SK-N-SH treated with all-trans-retinoic acid at 6 μM for 48 hours (cell line): Measurements from ENCODE around the gene ADAMTS9.

Experiments
- ATAC-seq: fragments of 200-7000 bp; cut with Tn5 transposase; 3 replicates; pipeline ENCODE4 v1.9.1; 2020; ENCODE audit warnings: mild to moderate bottlenecking, moderate library complexity
- ARNTL ChIP-seq: fragments of 450-650 bp; formaldehyde crosslinking; IDR thresholded peaks from 2 replicates; pipeline ENCODE4 v1.5.0; 2020; ENCODE audit warnings: low read depth, mild to moderate bottlenecking, moderate library complexity, borderline replicate concordance
- BACH2 ChIP-seq: fragments of 250-450 bp; sonication (Bioruptor Pico); IDR thresholded peaks from 2 replicates; pipeline ENCODE4 v1.9.0; 2021; ENCODE audit warnings: mild to moderate bottlenecking, borderline replicate concordance
- CREB5 ChIP-seq: fragments of 250-450 bp; sonication (Bioruptor Pico); IDR thresholded peaks from 2 replicates; pipeline ENCODE4 v1.5.1; 2020; ENCODE audit warnings: low read depth, mild to moderate bottlenecking, moderate library complexity
- CSDC2 ChIP-seq: fragments of 250-450 bp; sonication (Bioruptor Pico); IDR thresholded peaks from 2 replicates; pipeline ENCODE4 v1.5.0; 2020; ENCODE audit warnings: mild to moderate bottlenecking, moderate library complexity
- CSRNP3 ChIP-seq: fragments of 250-450 bp; sonication (Bioruptor Pico); IDR thresholded peaks from 2 replicates; pipeline ENCODE4 v1.5.1; 2021; ENCODE audit warnings: mild to moderate bottlenecking, moderate library complexity
- ESRRG ChIP-seq: fragments of 250-450 bp; sonication (Bioruptor Pico); IDR thresholded peaks from 2 replicates; pipeline ENCODE4 v1.6.1; 2021; ENCODE audit warnings: mild to moderate bottlenecking
- GLIS3 ChIP-seq: fragments of 250-450 bp; sonication (Bioruptor Pico); IDR thresholded peaks from 2 replicates; pipeline ENCODE4 v1.5.0; 2020; ENCODE audit warnings: mild to moderate bottlenecking, moderate library complexity
- ISL1 ChIP-seq: fragments of 250-450 bp; sonication (Bioruptor Pico); IDR thresholded peaks from 2 replicates; pipeline ENCODE4 v2.1.2; 2022; ENCODE audit warnings: mild to moderate bottlenecking, moderate library complexity
- OSR1 ChIP-seq: fragments of 250-450 bp; sonication (Bioruptor Pico); IDR thresholded peaks from 2 replicates; pipeline ENCODE4 v1.8.0; 2022; ENCODE audit warnings: moderate library complexity, mild to moderate bottlenecking, inconsistent platforms
- PATZ1 ChIP-seq: fragments of 250-450 bp; sonication (Bioruptor Pico); IDR thresholded peaks from 2 replicates; pipeline ENCODE4 v1.8.0; 2020; ENCODE audit warnings: mild to moderate bottlenecking, moderate library complexity, borderline replicate concordance
- POU6F1 ChIP-seq: fragments of 250-450 bp; sonication (Bioruptor Pico); IDR thresholded peaks from 2 replicates; pipeline ENCODE4 v1.8.0; 2021; ENCODE audit warnings: low read depth, mild to moderate bottlenecking, moderate library complexity, borderline replicate concordance
- RARB ChIP-seq: fragments of 250-450 bp; sonication (Bioruptor Pico); IDR thresholded peaks from 2 replicates; pipeline ENCODE4 v1.8.0; 2021; ENCODE audit warnings: mild to moderate bottlenecking, moderate library complexity
- SNAI2 ChIP-seq: fragments of 250-450 bp; sonication (Bioruptor Pico); IDR thresholded peaks from 2 replicates; pipeline ENCODE4 v1.5.0; 2020; ENCODE audit warnings: mild to moderate bottlenecking, moderate library complexity
- TCF4 ChIP-seq: fragments of 250-450 bp; sonication (Bioruptor Pico); IDR thresholded peaks from 2 replicates; pipeline ENCODE4 v1.8.0; 2021; ENCODE audit warnings: mild to moderate bottlenecking, moderate library complexity, borderline replicate concordance
- TOX ChIP-seq: fragments of 250-450 bp; sonication (Bioruptor Pico); IDR thresholded peaks from 2 replicates; pipeline ENCODE4 v1.8.0; 2021; ENCODE audit warnings: mild to moderate bottlenecking, moderate library complexity, borderline replicate concordance
- TSHZ2 ChIP-seq: fragments of 250-450 bp; sonication (Bioruptor Pico); IDR thresholded peaks from 2 replicates; pipeline ENCODE4 v1.5.0; 2020; ENCODE audit warnings: mild to moderate bottlenecking, moderate library complexity
- ZC3H10 ChIP-seq: fragments of 250-450 bp; sonication (Bioruptor Pico); IDR thresholded peaks from 2 replicates; pipeline ENCODE4 v1.5.1; 2021; ENCODE audit warnings: mild to moderate bottlenecking, moderate library complexity
- ZFP3 ChIP-seq: fragments of 250-450 bp; sonication (Bioruptor Pico); IDR thresholded peaks from 2 replicates; pipeline ENCODE4 v1.5.0; 2020; ENCODE audit warnings: mild to moderate bottlenecking, moderate library complexity
- ZFP30 ChIP-seq: fragments of 450-650 bp; formaldehyde crosslinking; IDR thresholded peaks from 2 replicates; pipeline ENCODE4 v1.5.0; 2022; ENCODE audit warnings: mild to moderate bottlenecking, moderate library complexity
- ZNF565 ChIP-seq: fragments of 450-650 bp; formaldehyde crosslinking; conservative IDR thresholded peaks from 2 replicates; pipeline ENCODE4 v1.5.0; 2020; ENCODE audit warnings: low read depth, mild to moderate bottlenecking, moderate library complexity
- ZNF70 ChIP-seq: fragments of 450-650 bp; formaldehyde crosslinking; IDR thresholded peaks from 2 replicates; pipeline ENCODE4 v1.5.0; 2020; ENCODE audit warnings: mild to moderate bottlenecking, moderate library complexity
- ZNF8 ChIP-seq: fragments of 450-650 bp; formaldehyde crosslinking; IDR thresholded peaks from 2 replicates; pipeline ENCODE4 v1.5.0; 2020; ENCODE audit warnings: mild to moderate bottlenecking, moderate library complexity

The ADAMTS9 gene

GRCh38 chr3:64520334-64520733 lies 167.5 kb downstream of the ADAMTS9 start:
- TF ChIP-seq CREB5: no peak
- TF ChIP-seq ZC3H10 (CRISPR knock-in tag): no peak
- TF ChIP-seq TOX (CRISPR knock-in tag): no peak
- TF ChIP-seq SNAI2 (CRISPR knock-in tag): no peak
- TF ChIP-seq TSHZ2 (CRISPR knock-in tag): no peak
- TF ChIP-seq CSDC2: no peak
- no peak for TF ChIP-seq ARNTL (CRISPR knock-in tag)
- no peak for TF ChIP-seq TCF4 (CRISPR knock-in tag)
- no peak for TF ChIP-seq ZNF70
- TF ChIP-seq ZFP30 (CRISPR knock-in tag): no peak
- TF ChIP-seq ZNF8 (CRISPR knock-in tag): no peak
- TF ChIP-seq ZFP3 (CRISPR knock-in tag): no peak
- TF ChIP-seq POU6F1 (CRISPR knock-in tag): no peak
- no peak for TF ChIP-seq ESRRG
- no peak for TF ChIP-seq GLIS3 (CRISPR knock-in tag)
- no peak for TF ChIP-seq OSR1 (CRISPR knock-in tag)
- TF ChIP-seq PATZ1 (CRISPR knock-in tag): no peak
- TF ChIP-seq BACH2 (CRISPR knock-in tag): no peak
- no peak for ATAC-seq

- ATAC-seq: no peak
- TF ChIP-seq CSDC2: no peak
- no peak for TF ChIP-seq ZFP3 (CRISPR knock-in tag)
- TF ChIP-seq ZNF70: no peak
- no peak for TF ChIP-seq RARB (CRISPR knock-in tag)
- TF ChIP-seq OSR1 (CRISPR knock-in tag): no peak
- no peak for TF ChIP-seq CREB5
- TF ChIP-seq GLIS3 (CRISPR knock-in tag): no peak
- TF ChIP-seq TOX (CRISPR knock-in tag): no peak
- no peak for TF ChIP-seq SNAI2 (CRISPR knock-in tag)
- no peak for TF ChIP-seq ZFP30 (CRISPR knock-in tag)
- no peak for TF ChIP-seq ESRRG
- TF ChIP-seq CSRNP3: no peak
- no peak for TF ChIP-seq ISL1 (CRISPR knock-in tag)
- no peak for TF ChIP-seq ZNF565 (CRISPR knock-in tag)
- TF ChIP-seq TCF4 (CRISPR knock-in tag): no peak
- no peak for TF ChIP-seq ZC3H10 (CRISPR knock-in tag)
- TF ChIP-seq POU6F1 (CRISPR knock-in tag): no peak
- TF ChIP-seq ARNTL (CRISPR knock-in tag): no peak
- TF ChIP-seq BACH2 (CRISPR knock-in tag): no peak
- TF ChIP-seq PATZ1 (CRISPR knock-in tag): no peak
Measured at GRCh38 chr3:64518950-64519349, 168.8 kb downstream of the ADAMTS9 start.
